Caco-2 (cell line): ENCODE results near the gene NOTO. TPM values are rescaled to one million over a fixed set of nuclear protein-coding genes. Genes with fewer than 3 reads are reported as not detected.
"Not testable (repeated sequence)": the region's sequence is repeated elsewhere in the genome, so short reads cannot be mapped to it uniquely, and the experiment has no call there.

Experiments used
- BruUV-seq: library from RNA; stranded (reverse); fragments of 400-500 nt; replicated peaks from 2 replicates; lab custom pipeline; 2021; lab: Mats Ljungman, UMichigan
- CTCF ChIA-PET: fragments of 300-600 bp; sonication (Branson Sonifier 250); formaldehyde crosslinking; loops from one replicate; lab custom pipeline; 2022; ENCODE audit warnings: antibody characterized with exemption; lab: Charles Lee
- POLR2A ChIA-PET: fragments of 300-600 bp; sonication (Branson Sonifier 250); formaldehyde crosslinking; loops from one replicate; lab custom pipeline; 2022; ENCODE audit warnings: antibody characterized with exemption; lab: Charles Lee
- DNase-seq, 2 experiments: peaks; one replicate each; pipeline versions ENCODE4 v3.0.0 to v3.0.0-alpha.2; 2020 to 2022
- H3K27me3 ChIP-seq: replicated peaks from 2 replicates; pipeline ENCODE4 v1.6.0; 2011; ENCODE audit warnings: low read length; ENCODE audit not compliant: control insufficient read depth, insufficient read depth
- H3K36me3 ChIP-seq: 2 replicates; pipeline ENCODE4 v1.5.1; 2011; ENCODE audit warnings: low read length; ENCODE audit not compliant: control insufficient read depth, insufficient read depth
- H3K4me1 ChIP-seq: fragments of 250-450 bp; sonication (Bioruptor Pico); 2 replicates; pipeline ENCODE4 v1.5.1; 2020; ENCODE audit warnings: mild to moderate bottlenecking
- H3K4me3 ChIP-seq: 2 replicates; pipeline ENCODE4 v1.5.1; 2011; ENCODE audit warnings: low read depth, mild to moderate bottlenecking, control low read depth, low read length
- H3K9me3 ChIP-seq: fragments of 250-450 bp; sonication (Bioruptor Pico); 2 replicates; pipeline ENCODE4 v1.5.1; 2020; ENCODE audit warnings: mild to moderate bottlenecking, moderate library complexity
- H3K27ac Mint-ChIP-seq: one replicate; pipeline ENCODE4 v1.8.0; 2022; ENCODE audit warnings: mixed read lengths; ENCODE audit not compliant: unreplicated experiment
- H3K27me3 Mint-ChIP-seq: one replicate; pipeline ENCODE4 v1.8.0; 2022; ENCODE audit warnings: mixed read lengths; ENCODE audit not compliant: insufficient read depth, unreplicated experiment
- H3K36me3 Mint-ChIP-seq: one replicate; pipeline ENCODE4 v1.8.0; 2022; ENCODE audit warnings: mild to moderate bottlenecking, mixed read lengths; ENCODE audit not compliant: insufficient read depth, unreplicated experiment
- H3K4me1 Mint-ChIP-seq: one replicate; pipeline ENCODE4 v1.8.0; 2022; ENCODE audit warnings: low read depth, mixed read lengths; ENCODE audit not compliant: unreplicated experiment
- H3K4me3 Mint-ChIP-seq: one replicate; pipeline ENCODE4 v1.8.0; 2022; ENCODE audit warnings: mild to moderate bottlenecking, moderate library complexity, mixed read lengths; ENCODE audit not compliant: unreplicated experiment
- H3K9me3 Mint-ChIP-seq: one replicate; pipeline ENCODE4 v1.8.0; 2022; ENCODE audit warnings: mixed read lengths; ENCODE audit not compliant: unreplicated experiment
- intact Hi-C: fragments of 100-400 bp; cut with micrococcal nuclease; formaldehyde crosslinking; loops from one replicate; pipeline ENCODE4 v1.10.0; 2022; ENCODE audit not compliant: unreplicated experiment
- total RNA-seq: library from RNA; stranded (reverse); gene quantifications from 2 replicates; pipeline ENCODE4 v1.2.3, GENCODE V29; 2022
- TF ChIP-seq, protein P1 (sequence below), 2 experiments: fragments of 200-600 bp in 1 of 2; IDR thresholded peaks; 1 replicate in 1 of 2; 2 replicates in 1 of 2; pipeline versions ENCODE4 v1.5.1 to v1.8.0; 2011 to 2022; ENCODE audit warnings: antibody characterized with exemption in 1 of 2, control low read depth in 1 of 2, inconsistent platforms in 1 of 2, low read depth in 1 of 2, low read length in 1 of 2, mild to moderate bottlenecking in 1 of 2, moderate library complexity in 1 of 2; ENCODE audit not compliant: insufficient read depth in 1 of 2, severe bottlenecking in 1 of 2, unreplicated experiment in 1 of 2

The NOTO gene
- total RNA-seq, 1 experiment from 2014 or later: not detected

DNA sequence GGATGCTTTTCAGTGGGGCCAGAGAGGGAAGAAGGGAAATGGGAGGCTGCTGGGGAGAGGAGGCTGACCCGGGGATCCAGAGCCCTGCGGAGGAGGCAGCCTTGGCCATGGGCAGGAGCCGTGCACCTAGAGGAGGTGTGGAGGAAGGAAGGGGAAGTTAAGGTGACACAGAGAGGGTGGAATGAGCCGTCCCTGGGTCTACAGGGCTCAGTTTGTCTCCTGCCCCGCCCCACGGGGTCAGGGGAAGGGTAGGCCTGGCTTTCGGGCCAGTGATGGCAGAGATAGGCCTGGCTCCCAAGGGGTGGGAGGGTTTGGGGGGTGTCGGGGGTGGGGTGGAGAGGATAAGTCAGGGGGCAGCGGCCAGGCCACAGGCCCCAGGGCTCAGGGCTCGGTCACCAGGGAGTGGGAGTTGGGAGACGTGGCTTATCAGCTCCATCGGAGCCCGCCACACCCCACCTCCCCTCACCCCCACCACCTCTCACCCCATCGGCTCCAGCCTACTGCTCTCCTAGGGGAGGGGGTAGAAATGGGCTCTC lies 39.5 kb upstream of the NOTO start:
- CTCF ChIA-PET: interaction anchor here (0.6 to 1.4 kb wide), 10 partner anchors 11 to 269 kb away, joined by 3 to 12 read pairs (median 5); partner anchors contain the start of gene PRADC1
- intact Hi-C loops: loop anchor here (1.0 to 5.0 kb wide), 5 partner anchors 49 to 270 kb away; partner anchors contain the start of genes SFXN5 and SMYD5
- no TSS peak for BruUV-seq
- POLR2A ChIA-PET: no interaction called here
- TF ChIP-seq, protein P1, sequence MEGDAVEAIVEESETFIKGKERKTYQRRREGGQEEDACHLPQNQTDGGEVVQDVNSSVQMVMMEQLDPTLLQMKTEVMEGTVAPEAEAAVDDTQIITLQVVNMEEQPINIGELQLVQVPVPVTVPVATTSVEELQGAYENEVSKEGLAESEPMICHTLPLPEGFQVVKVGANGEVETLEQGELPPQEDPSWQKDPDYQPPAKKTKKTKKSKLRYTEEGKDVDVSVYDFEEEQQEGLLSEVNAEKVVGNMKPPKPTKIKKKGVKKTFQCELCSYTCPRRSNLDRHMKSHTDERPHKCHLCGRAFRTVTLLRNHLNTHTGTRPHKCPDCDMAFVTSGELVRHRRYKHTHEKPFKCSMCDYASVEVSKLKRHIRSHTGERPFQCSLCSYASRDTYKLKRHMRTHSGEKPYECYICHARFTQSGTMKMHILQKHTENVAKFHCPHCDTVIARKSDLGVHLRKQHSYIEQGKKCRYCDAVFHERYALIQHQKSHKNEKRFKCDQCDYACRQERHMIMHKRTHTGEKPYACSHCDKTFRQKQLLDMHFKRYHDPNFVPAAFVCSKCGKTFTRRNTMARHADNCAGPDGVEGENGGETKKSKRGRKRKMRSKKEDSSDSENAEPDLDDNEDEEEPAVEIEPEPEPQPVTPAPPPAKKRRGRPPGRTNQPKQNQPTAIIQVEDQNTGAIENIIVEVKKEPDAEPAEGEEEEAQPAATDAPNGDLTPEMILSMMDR (IDR thresholded peaks at IDR 0.05; ENCODE audit: insufficient read depth in 1 of 2, low read depth in 1 of 2, low read length in 1 of 2, severe bottlenecking in 1 of 2, unreplicated experiment in 1 of 2): no peak
- no peaks in the 10 kb centered on the region for H3K36me3 Mint-ChIP-seq
- H3K9me3 ChIP-seq: no peaks in the 10 kb centered on the region
- H3K27me3 ChIP-seq: no peaks in the 10 kb centered on the region
- peaks cover 9% of the 10 kb centered on the region for H3K27me3 Mint-ChIP-seq
- no peak overlapping the region for H3K4me3 ChIP-seq
- H3K4me1 Mint-ChIP-seq: no peaks in the 10 kb centered on the region
- no peak overlapping the region for H3K27ac Mint-ChIP-seq
- H3K4me1 ChIP-seq: no peaks in the 10 kb centered on the region
- no peak for DNase-seq
- H3K4me3 Mint-ChIP-seq: no peak overlapping the region
- H3K9me3 Mint-ChIP-seq: no peaks in the 10 kb centered on the region
- no peaks in the 10 kb centered on the region for H3K36me3 ChIP-seq

DNA sequence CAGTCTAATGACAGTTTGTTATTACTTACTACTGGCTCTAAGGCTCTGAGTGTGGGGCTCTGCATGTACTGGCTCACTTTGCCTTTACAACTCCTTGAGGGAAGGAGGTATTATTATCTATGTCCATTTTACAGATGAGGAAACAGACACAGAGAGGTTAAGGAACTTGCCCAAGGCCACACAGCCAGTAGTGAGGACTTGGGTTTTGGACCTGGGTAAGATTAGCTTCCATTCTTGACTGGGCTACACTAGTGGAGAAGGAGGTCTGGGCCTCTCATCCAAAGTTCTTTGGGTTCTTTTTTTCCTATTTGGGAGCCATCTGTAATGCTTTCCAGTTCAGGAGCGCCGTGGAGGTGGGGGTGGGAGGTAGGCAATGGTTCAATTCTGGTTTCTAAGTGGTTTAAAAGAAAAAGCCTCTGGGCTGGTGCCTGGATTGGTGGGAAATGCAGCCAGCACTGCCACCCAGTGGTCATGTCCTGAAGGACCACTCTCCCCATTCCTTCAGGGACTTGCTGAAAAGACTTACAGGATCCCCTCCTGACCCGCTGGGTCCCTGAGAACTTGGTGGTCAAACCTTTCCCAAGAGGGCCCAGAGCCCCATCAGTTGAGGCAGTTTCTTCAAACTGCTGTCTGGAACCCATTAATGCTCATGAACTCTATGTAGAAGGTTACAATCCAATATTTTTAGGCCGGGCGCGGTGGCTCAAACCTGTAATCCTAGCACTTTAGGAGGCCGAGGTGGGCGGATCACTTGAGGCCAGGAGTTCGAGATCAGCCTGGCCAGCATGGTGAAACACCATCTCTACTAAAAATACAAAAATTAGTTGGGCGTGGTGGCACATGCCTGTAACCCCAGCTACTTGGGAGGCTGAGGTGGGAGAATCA lies 38.6 kb upstream of the NOTO start:
- no peak overlapping the region for H3K27ac Mint-ChIP-seq
- H3K4me3 Mint-ChIP-seq: no peak overlapping the region
- no peaks in the 10 kb centered on the region for H3K36me3 Mint-ChIP-seq
- H3K27me3 ChIP-seq: no peaks in the 10 kb centered on the region
- no peaks in the 10 kb centered on the region for H3K36me3 ChIP-seq
- intact Hi-C loops: loop anchor here (1.0 to 5.0 kb wide), 5 partner anchors 49 to 271 kb away; partner anchors contain the start of genes SFXN5 and SMYD5
- peak; percentile 80 to 86 for DNase-seq
- TF ChIP-seq, protein P1 (IDR thresholded peaks at IDR 0.05; ENCODE audit: insufficient read depth in 1 of 2, low read depth in 1 of 2, low read length in 1 of 2, severe bottlenecking in 1 of 2, unreplicated experiment in 1 of 2): peak; percentile 86 to 92
- no peaks in the 10 kb centered on the region for H3K9me3 Mint-ChIP-seq
- no TSS peak for BruUV-seq
- H3K4me1 ChIP-seq: no peaks in the 10 kb centered on the region
- no peaks in the 10 kb centered on the region for H3K9me3 ChIP-seq
- CTCF ChIA-PET: interaction anchor here (0.6 to 1.4 kb wide), 10 partner anchors 10 to 270 kb away, joined by 3 to 12 read pairs (median 5); partner anchors contain the start of gene PRADC1
- H3K27me3 Mint-ChIP-seq: peaks cover 8% of the 10 kb centered on the region
- no peak overlapping the region for H3K4me3 ChIP-seq
- POLR2A ChIA-PET: no interaction called here
- no peaks in the 10 kb centered on the region for H3K4me1 Mint-ChIP-seq

DNA sequence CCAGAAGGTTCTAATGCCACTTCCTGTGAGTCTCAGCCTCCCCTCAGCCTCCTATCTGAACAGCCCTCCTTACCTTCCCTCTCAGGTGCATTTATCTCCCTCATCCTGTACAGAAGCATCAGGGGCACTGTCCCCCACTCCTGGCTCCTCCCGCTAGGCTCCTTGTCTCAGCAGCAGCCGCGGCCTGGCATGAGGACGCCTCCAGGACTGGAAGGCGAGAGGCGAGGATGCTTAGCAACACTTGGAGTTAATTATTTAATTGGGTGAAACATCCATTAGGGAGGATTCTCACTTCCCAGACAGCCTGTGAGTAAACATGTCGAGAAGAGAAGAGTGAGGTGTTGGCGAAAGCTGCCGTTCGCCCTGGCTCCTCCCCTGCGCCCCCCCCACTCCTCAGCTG lies 36.4 kb upstream of the NOTO start:
- DNase-seq, CTCF ChIA-PET, H3K27ac Mint-ChIP-seq, intact Hi-C loops, H3K4me3 ChIP-seq, BruUV-seq, H3K36me3 Mint-ChIP-seq, H3K27me3 ChIP-seq, POLR2A ChIA-PET, H3K9me3 Mint-ChIP-seq, H3K4me3 Mint-ChIP-seq, H3K4me1 ChIP-seq, H3K36me3 ChIP-seq, H3K4me1 Mint-ChIP-seq, H3K9me3 ChIP-seq, H3K27me3 Mint-ChIP-seq: not testable (repeated sequence)

DNA sequence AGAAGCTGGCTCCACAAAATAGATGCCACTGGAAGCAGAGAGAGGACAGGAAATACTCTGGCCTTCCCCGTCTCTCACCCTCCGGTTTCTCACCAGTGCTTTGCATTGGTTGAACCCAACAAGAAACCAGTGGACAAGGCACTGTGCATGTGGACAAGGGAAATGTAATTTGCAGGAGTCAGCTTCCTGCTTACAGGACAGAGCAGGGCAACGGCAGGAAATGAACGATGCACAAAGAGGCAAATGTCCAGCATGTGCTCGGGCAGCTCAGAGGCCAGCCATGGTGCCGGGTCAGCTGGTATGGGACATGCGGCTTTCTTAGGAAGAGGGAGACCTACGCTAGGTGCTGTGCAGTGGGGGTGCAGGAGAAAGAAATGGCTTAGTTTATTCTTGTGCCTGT lies 35.6 kb upstream of the NOTO start:
- H3K4me3 ChIP-seq, CTCF ChIA-PET, H3K27ac Mint-ChIP-seq, H3K9me3 Mint-ChIP-seq, intact Hi-C loops, H3K9me3 ChIP-seq, BruUV-seq, H3K4me1 ChIP-seq, H3K36me3 Mint-ChIP-seq, H3K4me3 Mint-ChIP-seq, H3K27me3 Mint-ChIP-seq, DNase-seq, H3K4me1 Mint-ChIP-seq, POLR2A ChIA-PET, H3K27me3 ChIP-seq, H3K36me3 ChIP-seq: not testable (repeated sequence)

DNA sequence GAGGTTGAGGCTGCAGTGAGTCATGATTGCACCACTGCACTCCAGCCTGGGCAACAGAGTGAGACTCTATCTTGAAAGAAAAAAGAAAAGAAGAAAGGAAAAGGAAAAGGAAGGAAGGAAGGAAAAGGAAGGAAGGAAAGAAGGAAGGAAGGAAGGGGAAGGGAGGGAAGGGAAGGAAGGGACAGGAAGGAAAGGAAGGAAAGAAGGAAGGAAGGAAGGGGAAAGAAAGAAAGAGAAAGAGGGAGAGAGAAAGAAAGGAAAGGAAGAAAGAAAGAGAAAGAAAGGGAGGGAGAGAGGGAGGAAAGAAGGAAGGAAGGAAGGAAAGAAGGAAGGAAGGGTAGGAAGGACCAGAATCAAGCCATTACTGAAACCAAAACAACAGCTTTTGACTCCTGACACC lies 34.0 kb upstream of the NOTO start:
- H3K4me3 ChIP-seq, intact Hi-C loops, DNase-seq, H3K27me3 Mint-ChIP-seq, H3K4me3 Mint-ChIP-seq, H3K27me3 ChIP-seq, H3K4me1 Mint-ChIP-seq, H3K36me3 Mint-ChIP-seq, H3K4me1 ChIP-seq, POLR2A ChIA-PET, H3K9me3 ChIP-seq, BruUV-seq, H3K36me3 ChIP-seq, H3K9me3 Mint-ChIP-seq, H3K27ac Mint-ChIP-seq: not testable (repeated sequence)
- CTCF ChIA-PET: interaction anchor here (0.6 to 1.0 kb wide), 2 partner anchors 9 to 44 kb away, joined by 3 read pairs; no protein-coding TSS in a partner anchor
